Testis (tissue), 3 donors: ENCODE data around the gene EXOC6. TPM values are rescaled to one million over a fixed set of nuclear protein-coding genes. Genes with fewer than 3 reads are reported as not detected.

Experiments
- DNase-seq: peaks from one replicate; pipeline ENCODE4 v3.0.0-alpha.2; 2019
- H3K27ac ChIP-seq, 2 donors: fragments of 200-600 bp; sonication (generic); one replicate each; pipeline ENCODE4 v1.5.1; 2019
- H3K27me3 ChIP-seq: fragments of 200-600 bp; sonication (generic); one replicate; pipeline ENCODE4 v1.5.1; 2019
- H3K36me3 ChIP-seq: fragments of 200-600 bp; sonication (generic); one replicate; pipeline ENCODE4 v1.5.1; 2017; ENCODE audit warnings: low read depth; ENCODE audit errors: missing control alignments
- H3K4me1 ChIP-seq: fragments of 200-600 bp; sonication (generic); one replicate; pipeline ENCODE4 v1.5.1; 2019
- H3K4me3 ChIP-seq, 2 donors: fragments of 200-600 bp; sonication (generic); one replicate each; pipeline ENCODE4 v1.5.1; 2017 to 2019
- H3K9me3 ChIP-seq: fragments of 200-600 bp; sonication (generic); one replicate; pipeline ENCODE4 v1.5.1; 2017
- POLR2A ChIP-seq: fragments of 450-650 bp; IDR thresholded peaks from one replicate; pipeline ENCODE4 v1.6.1; 2017; ENCODE audit warnings: antibody characterized with exemption, mild to moderate bottlenecking, moderate library complexity
- WGBS, 2 donors: methylation state at CpG; one replicate each; pipeline ENCODE4 v1.1.5; 2018; 5-methylcytosine and 5-hydroxymethylcytosine counted together
- intact Hi-C: fragments of 100-400 bp; cut with DNase I; formaldehyde crosslinking; loops from one replicate; pipeline ENCODE4 v1.15.1; 2023; ENCODE audit warnings: low total_unique reads
- polyA plus RNA-seq: library from polyadenylated mRNA; stranded (reverse); fragments of 350-450 nt; fragmentation: Illumina TruSeq; extraction: RNeasy Lipid Tissue Mini Kit (QIAGEN cat#74804); gene quantifications from one replicate; pipeline ENCODE4 v1.2.3, GENCODE V29; 2014; ENCODE audit warnings: low read depth, low replicate concordance; ENCODE audit not compliant: insufficient read depth
- total RNA-seq, 2 donors: library from RNA; depleted of rRNA; stranded (reverse); fragments of >200 nt; gene quantifications; one replicate each; pipeline ENCODE4 v1.2.3, GENCODE V29; 2016
- TF ChIP-seq, protein P1 (sequence below), 3 experiments: fragments of 450-650 bp in 2 of 3; fragments of 200-600 bp in 1 of 3; sonication (generic) in 1 of 3; IDR thresholded peaks; one replicate each; pipeline ENCODE4 v1.5.1; 2016 to 2019; ENCODE audit warnings: antibody characterized with exemption in 3 of 3, mild to moderate bottlenecking in 2 of 3, moderate library complexity in 1 of 3

Gene EXOC6
- total and polyA plus RNA-seq, 3 donors from 2014 or later, result 13.3 to 38.5 (median 28.0) TPM

DNA sequence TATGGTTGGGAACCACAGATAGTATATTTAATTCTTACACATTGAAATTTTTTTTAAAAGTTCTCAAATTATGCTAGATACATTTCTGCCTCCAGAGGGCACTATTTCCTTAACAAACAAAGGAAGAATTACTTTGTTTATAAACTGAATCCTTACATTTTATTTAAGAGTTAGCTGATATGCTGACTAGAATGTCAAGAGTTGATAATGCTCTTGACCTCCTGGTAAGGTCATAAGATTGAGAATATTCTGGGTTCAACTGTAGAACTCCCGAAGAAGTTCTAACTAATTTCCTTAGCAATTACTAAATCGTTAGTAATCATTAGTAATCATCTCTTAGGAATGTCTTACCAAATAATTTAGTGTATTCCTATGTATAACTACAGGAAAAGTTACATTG is 117.0 kb downstream of the EXOC6 start:
- TF ChIP-seq, protein P1, sequence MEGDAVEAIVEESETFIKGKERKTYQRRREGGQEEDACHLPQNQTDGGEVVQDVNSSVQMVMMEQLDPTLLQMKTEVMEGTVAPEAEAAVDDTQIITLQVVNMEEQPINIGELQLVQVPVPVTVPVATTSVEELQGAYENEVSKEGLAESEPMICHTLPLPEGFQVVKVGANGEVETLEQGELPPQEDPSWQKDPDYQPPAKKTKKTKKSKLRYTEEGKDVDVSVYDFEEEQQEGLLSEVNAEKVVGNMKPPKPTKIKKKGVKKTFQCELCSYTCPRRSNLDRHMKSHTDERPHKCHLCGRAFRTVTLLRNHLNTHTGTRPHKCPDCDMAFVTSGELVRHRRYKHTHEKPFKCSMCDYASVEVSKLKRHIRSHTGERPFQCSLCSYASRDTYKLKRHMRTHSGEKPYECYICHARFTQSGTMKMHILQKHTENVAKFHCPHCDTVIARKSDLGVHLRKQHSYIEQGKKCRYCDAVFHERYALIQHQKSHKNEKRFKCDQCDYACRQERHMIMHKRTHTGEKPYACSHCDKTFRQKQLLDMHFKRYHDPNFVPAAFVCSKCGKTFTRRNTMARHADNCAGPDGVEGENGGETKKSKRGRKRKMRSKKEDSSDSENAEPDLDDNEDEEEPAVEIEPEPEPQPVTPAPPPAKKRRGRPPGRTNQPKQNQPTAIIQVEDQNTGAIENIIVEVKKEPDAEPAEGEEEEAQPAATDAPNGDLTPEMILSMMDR (IDR thresholded peaks at IDR 0.05), result peak in 2 of 3 experiments; percentile 37 to 74
- no peak for TF ChIP-seq POLR2A
- 36 to 40% methylated on average over 2 of the region's 2 CpGs for WGBS, 2 donors
- no peak for DNase-seq
- peaks cover 7% of the 10 kb centered on the region for H3K4me1 ChIP-seq
- no peaks in the 10 kb centered on the region for H3K27me3 ChIP-seq
- no peaks in the 10 kb centered on the region for H3K9me3 ChIP-seq
- H3K4me3 ChIP-seq, result no peak overlapping the region
- no peak overlapping the region for H3K27ac ChIP-seq
- no peaks in the 10 kb centered on the region for H3K36me3 ChIP-seq
- intact Hi-C loops, result no loop called here

DNA sequence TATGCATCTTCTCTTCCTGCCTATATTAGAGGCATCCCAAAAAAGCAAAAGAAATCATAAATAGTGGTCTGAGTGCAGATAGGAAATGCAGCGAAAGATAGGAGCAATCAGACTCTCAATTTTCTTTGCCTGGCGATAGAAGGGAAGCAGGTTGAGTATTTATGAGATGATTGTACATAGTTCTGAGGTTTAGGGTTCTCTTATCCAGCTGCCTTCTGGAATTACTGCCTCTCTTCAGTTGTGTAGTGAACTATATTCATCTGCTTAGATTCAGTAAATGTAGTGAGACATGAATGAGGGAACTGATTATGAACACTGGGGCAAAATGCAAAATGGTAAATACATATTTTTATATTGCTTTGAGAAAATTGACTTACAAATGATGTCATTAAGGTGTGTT is 119.3 kb downstream of the EXOC6 start:
- H3K27me3 ChIP-seq, result no peaks in the 10 kb centered on the region
- no peak overlapping the region for H3K27ac ChIP-seq
- no peak for DNase-seq
- H3K36me3 ChIP-seq, result no peaks in the 10 kb centered on the region
- intact Hi-C loops, result no loop called here
- no peaks in the 10 kb centered on the region for H3K9me3 ChIP-seq
- WGBS, 2 donors, result 96 to 98% methylated on average over 2 of the region's 2 CpGs
- H3K4me1 ChIP-seq, result peaks cover 7% of the 10 kb centered on the region
- H3K4me3 ChIP-seq, result no peak overlapping the region
- TF ChIP-seq, protein P1 (IDR thresholded peaks at IDR 0.05), result no peak
- no peak for TF ChIP-seq POLR2A

DNA sequence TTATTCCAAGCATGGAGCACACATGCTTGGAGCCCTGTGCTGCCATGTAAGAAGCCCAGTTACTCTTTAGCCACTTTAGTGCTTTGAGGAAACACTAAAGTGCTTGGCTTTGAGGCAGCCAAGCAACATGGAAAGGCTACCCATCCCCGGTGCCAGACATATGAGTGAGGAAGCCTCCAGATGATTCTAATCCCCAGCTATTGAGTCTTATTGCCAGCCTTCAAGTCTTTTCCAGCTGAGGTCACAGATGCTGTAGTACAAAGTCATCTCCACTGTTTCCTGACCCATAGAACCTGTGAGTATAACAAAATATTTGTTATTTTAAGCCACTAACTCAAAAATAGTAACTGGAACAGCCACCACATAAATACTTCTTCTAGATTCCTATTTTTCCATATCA is 120.8 kb downstream of the EXOC6 start:
- intact Hi-C loops, result no loop called here
- no peak overlapping the region for H3K4me3 ChIP-seq
- no peak for DNase-seq
- WGBS, 2 donors, result 67 to 70% methylated on average over 1 of the region's 1 CpG
- H3K27ac ChIP-seq, result no peak overlapping the region
- TF ChIP-seq, protein P1 (IDR thresholded peaks at IDR 0.05), result no peak
- no peak for TF ChIP-seq POLR2A
- H3K4me1 ChIP-seq, result peaks cover 7% of the 10 kb centered on the region
- no peaks in the 10 kb centered on the region for H3K9me3 ChIP-seq
- H3K36me3 ChIP-seq, result no peaks in the 10 kb centered on the region
- no peaks in the 10 kb centered on the region for H3K27me3 ChIP-seq

DNA sequence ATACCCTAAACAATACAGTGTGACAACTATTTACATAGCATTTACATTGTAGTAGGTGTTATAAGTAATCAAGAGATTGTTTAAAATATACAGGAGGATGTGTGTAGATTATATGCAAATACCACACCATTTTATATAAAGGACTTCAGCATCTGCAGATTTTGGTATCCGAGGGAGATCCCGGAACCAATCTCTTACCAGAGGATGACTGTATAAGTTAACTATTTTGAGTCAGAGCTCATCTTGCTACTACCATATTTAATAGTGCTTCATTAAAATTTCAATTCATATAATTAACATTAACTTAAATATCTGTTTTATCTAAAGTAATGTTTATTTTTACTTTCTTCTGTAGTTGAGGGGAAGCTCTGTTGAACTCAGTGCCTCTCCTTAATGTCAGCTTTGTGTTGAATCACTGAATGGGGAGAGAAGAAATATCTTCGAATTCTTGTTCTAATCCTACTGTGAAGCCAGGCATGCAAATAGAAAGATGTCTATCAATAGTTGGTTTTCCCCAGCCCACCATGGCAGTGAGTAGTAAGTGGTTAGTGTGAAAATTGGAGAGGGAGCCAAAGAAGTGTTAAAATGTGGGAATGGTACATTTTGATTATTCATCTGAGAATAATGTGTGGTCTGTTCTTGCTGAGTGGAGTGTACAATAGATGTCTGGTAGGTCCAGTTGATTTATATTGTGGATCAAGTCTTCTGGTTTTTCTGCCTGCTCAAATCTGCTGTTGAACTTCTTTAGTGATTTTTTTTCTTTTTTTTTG is 122.2 kb downstream of the EXOC6 start:
- H3K36me3 ChIP-seq, result no peaks in the 10 kb centered on the region
- no peak for DNase-seq
- no peaks in the 10 kb centered on the region for H3K9me3 ChIP-seq
- H3K27ac ChIP-seq, result no peak overlapping the region
- TF ChIP-seq, protein P1 (IDR thresholded peaks at IDR 0.05), result no peak
- TF ChIP-seq POLR2A, result no peak
- H3K4me1 ChIP-seq, result peaks cover under 1% of the 10 kb centered on the region
- WGBS, 2 donors, result 97% methylated on average over 3 of the region's 3 CpGs
- intact Hi-C loops, result no loop called here
- H3K4me3 ChIP-seq, result no peak overlapping the region
- H3K27me3 ChIP-seq, result no peaks in the 10 kb centered on the region
